ENCODE measurements around the gene SLC25A13.

The SLC25A13 gene

GRCh38 chr7:96135241-96135640 is 186.7 kb downstream of the SLC25A13 start:
- TF ChIP-seq, protein P1, sequence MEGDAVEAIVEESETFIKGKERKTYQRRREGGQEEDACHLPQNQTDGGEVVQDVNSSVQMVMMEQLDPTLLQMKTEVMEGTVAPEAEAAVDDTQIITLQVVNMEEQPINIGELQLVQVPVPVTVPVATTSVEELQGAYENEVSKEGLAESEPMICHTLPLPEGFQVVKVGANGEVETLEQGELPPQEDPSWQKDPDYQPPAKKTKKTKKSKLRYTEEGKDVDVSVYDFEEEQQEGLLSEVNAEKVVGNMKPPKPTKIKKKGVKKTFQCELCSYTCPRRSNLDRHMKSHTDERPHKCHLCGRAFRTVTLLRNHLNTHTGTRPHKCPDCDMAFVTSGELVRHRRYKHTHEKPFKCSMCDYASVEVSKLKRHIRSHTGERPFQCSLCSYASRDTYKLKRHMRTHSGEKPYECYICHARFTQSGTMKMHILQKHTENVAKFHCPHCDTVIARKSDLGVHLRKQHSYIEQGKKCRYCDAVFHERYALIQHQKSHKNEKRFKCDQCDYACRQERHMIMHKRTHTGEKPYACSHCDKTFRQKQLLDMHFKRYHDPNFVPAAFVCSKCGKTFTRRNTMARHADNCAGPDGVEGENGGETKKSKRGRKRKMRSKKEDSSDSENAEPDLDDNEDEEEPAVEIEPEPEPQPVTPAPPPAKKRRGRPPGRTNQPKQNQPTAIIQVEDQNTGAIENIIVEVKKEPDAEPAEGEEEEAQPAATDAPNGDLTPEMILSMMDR (conservative IDR thresholded peaks at IDR 0.05; ENCODE audit: control insufficient read depth, insufficient read depth, low read depth, low read length), result no peak
- no peak for DNase-seq (ENCODE audit: low read depth)
- no peak overlapping the region for H3K4me3 ChIP-seq (ENCODE audit: control insufficient read depth, low read depth, low read length)

DNA sequence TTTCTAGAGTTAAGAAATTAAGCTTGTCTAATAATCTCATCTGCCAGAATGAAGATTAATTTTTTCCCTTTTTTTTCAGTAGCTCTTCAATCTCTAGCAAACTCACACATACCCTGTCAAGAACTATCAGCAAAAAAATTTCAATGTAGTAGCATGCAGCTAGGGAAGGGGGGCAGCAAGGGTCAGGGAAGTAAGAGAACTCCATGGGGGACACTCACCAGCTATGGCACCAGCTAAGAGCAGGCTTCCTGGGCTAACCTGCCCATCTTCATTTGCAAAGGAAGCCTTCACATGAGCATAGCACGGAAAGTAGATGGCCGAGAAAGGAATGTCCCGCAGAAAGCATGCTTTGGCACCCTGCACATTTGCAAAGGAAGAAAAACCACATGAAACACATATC is 190.4 kb downstream of the SLC25A13 start:
- no peak overlapping the region for H3K4me3 ChIP-seq (ENCODE audit: control insufficient read depth, low read depth, low read length)
- DNase-seq (ENCODE audit: low read depth), result no peak
- TF ChIP-seq, protein P1 (conservative IDR thresholded peaks at IDR 0.05; ENCODE audit: control insufficient read depth, insufficient read depth, low read depth, low read length), result no peak

GRCh38 chr7:96127746-96128145 is 194.2 kb downstream of the SLC25A13 start:
- no peak overlapping the region for H3K4me3 ChIP-seq (ENCODE audit: control insufficient read depth, low read depth, low read length)
- DNase-seq (ENCODE audit: low read depth), result no peak
- TF ChIP-seq, protein P1 (conservative IDR thresholded peaks at IDR 0.05; ENCODE audit: control insufficient read depth, insufficient read depth, low read depth, low read length), result no peak

DNA sequence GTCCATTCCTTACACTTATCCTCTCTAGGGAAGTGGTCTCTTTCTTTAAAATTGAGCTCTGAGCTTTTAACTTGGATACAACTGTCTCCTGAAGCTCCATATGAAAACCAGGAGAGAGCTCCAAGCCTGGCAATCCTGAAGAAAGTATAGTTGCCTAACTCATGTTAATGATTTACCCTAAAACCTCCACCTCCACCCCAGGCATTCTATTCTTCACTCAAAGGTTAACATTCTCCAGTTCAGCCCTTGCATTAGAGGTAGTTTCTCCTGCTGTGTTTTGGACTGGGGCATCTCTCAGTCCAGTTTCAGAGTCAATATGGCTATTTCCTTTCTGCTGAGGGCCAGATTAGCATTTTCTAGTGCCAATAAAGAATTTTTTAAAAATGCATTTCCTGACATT is 195.5 kb downstream of the SLC25A13 start:
- H3K4me3 ChIP-seq (ENCODE audit: control insufficient read depth, low read depth, low read length), result no peak overlapping the region
- TF ChIP-seq, protein P1 (conservative IDR thresholded peaks at IDR 0.05; ENCODE audit: control insufficient read depth, insufficient read depth, low read depth, low read length), result no peak
- no peak for DNase-seq (ENCODE audit: low read depth)

DNA sequence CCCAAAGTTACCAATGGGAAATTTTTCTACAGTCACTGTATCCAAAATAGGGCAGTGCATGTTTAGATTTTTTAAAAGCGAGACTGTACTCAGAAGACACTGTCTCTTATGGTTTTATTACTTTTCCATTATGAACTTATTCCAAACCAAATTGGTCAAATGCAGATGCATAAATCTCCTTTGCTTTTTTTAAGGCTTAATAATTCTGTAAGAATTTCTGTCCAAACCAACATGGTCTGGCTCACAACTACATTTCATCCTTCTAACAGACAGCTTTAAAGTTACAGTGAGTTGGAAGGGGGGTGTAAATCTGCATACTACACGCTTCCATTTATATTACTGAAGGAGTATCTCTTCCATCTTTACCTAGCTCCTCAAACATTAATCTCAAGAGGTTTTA is 199.2 kb downstream of the SLC25A13 start:
- no peak overlapping the region for H3K4me3 ChIP-seq (ENCODE audit: control insufficient read depth, low read depth, low read length)
- TF ChIP-seq, protein P1 (conservative IDR thresholded peaks at IDR 0.05; ENCODE audit: control insufficient read depth, insufficient read depth, low read depth, low read length), result no peak
- no peak for DNase-seq (ENCODE audit: low read depth)

GRCh38 chr7:96121752-96122151 is 200.1 kb downstream of the SLC25A13 start:
- TF ChIP-seq, protein P1 (conservative IDR thresholded peaks at IDR 0.05; ENCODE audit: control insufficient read depth, insufficient read depth, low read depth, low read length), result no peak
- no peak for DNase-seq (ENCODE audit: low read depth)
- no peak overlapping the region for H3K4me3 ChIP-seq (ENCODE audit: control insufficient read depth, low read depth, low read length)

Measured in fibroblast of mammary gland (primary cell).